GM18861 (cell line): ENCODE data around the gene STX18.
"Not testable (repeated sequence)": the region's sequence is repeated elsewhere in the genome, so short reads cannot be mapped to it uniquely, and the experiment has no call there.

ENCODE experiments used
- ATAC-seq: cut with Tn5 transposase; IDR thresholded peaks from one replicate; pipeline ENCODE4 v1.9.1; 2021; ENCODE audit not compliant: unreplicated experiment

Gene STX18

DNA sequence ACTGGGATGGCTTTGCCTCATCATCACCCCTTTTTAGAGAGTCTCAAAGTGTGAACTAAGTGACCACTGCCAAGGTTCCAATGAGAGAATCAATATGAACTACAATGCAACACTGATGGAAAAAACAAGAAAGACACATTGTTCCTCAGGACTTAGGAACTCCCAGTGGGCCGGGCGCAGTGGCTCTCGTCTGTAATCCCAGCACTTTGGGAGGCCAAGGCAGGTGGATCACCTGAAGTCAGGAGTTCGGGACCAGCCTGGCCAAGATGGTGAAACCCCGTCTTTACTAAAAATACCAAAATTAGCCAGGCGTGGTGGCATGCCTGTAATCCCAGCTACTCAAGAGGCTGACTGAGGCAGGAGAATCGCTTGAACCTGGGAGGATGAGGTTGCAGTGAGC lies 119.7 kb downstream of the STX18 start:
- ATAC-seq, result not testable (repeated sequence)

DNA sequence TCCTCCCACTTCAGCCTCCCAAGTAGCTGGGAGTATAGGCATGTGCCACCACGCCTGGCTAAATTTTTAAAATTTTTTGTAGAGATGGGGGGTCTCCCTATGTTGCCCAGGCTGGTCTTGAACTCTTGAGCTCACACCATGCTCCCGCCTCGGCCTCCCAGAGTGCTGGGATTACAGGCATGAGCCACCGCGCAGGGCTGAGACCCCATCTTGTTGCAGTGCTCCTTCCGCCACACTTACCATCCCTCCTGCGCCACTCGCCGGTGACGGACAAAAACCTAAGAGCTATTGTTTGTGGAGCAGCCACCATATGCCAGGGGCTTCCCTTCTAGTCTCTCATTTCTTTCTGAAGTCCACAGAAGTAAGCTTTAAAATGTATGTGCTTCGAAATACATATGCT lies 120.5 kb downstream of the STX18 start:
- no peak for ATAC-seq

DNA sequence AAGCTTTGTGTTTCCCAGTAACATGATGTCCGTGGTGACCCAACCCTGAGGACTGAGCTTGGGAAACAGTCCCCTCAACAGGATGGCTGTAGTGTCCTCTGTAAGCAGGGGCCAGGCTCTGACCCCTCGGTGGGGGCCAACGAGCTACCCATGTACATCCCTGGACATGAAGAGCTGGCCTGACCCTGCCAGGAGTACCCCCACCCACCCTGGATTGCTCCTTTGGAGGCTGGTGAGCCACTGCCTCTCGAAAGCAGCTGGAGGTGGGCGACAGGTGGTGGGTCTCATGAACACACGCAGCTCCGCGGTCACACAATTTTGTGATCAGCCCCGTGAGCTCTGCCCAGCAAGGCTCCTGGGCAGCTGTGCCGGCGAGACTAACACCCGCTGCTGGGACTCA lies 121.4 kb downstream of the STX18 start:
- no peak for ATAC-seq

DNA sequence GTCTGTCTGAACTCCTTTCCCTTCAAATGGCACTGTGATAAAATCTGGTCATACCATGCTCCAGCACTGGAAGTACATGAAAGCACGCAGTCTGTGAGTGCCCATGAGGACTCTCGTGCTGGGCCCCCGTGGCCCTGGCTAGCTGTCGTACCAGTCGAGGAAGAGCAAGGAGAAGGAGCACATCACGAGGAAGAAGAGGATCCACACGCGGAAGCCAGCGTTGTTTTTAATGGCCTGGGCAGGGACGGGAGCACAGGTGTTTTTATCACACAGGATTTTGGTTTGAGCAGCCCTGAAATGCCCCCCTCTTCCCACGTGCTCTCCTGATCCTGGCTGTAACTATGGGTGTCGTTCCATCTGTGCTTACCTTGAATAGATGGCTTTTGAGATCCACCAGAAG lies 122.0 kb downstream of the STX18 start:
- ATAC-seq, result no peak

DNA sequence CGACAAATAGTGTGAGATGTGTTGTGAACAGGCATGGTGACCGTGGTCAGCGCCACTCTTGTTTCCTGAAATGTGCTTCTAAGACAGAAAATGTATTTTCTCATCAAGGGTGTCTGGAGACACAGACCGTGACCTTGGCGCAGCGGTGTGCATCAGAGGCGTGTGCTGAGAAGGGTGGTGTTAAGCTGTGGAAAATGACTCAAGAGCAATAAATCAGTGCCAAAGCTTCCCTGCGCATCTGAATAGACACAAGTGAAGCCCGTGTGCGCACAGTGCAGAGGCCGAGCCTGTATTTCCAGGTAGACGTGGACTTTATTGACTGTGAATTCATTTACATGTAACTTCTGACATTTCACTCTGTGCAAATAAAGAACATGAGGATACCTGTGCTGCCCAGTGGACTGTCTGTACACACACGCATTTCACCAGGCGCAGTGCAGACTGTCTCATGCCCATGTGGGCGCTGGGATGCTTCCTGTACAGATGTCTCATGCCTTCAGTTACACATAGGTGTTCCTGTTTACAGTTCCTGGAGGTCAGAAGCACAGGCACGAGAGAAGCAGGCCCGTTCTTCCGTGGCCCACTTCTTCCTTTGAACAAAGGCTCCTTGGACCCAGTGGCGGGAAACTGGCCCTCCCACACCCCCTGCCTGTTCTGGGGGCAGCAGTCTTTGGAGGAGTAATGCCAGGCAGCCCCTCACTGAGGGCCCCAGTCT lies 123.0 kb downstream of the STX18 start:
- no peak for ATAC-seq

DNA sequence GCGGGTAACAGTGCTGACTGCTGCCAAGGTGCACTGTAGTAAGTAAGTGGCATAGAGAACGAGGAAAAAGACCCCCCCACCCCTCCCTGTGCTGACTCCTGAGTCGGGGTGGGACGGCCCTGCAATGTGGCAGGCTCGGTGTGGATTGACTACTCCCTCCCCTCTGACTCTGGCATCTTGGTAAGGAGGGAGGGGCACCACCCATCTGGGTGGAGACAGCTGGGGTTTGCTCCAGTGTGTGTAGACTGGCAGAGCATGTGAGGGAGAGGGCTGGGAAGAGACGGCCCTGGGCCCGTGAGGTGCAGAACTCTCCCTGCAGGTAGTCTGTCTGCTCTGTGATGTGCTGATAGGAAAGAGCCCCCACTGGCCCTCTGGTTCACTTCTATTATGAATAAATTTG lies 124.0 kb downstream of the STX18 start:
- ATAC-seq, result no peak

DNA sequence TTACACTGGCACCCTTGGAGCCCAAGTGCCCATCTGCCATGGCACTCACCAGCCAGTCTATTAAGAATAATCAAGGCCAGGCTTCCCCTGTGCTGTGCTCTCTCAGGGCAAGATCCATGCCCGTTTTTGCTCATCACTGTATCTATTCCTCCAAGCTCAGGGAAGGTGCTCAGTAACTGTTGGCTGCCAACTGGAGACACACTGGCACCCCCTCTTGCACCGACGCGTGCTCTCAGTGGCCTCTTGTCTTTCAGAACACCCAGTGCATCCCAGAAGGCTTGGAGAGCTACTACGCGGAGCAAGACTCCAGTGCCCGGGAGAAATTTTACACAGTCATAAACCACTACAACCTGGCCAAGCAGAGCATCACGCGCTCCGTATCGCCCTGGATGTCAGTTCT lies 124.9 kb downstream of the STX18 start:
- no peak for ATAC-seq

DNA sequence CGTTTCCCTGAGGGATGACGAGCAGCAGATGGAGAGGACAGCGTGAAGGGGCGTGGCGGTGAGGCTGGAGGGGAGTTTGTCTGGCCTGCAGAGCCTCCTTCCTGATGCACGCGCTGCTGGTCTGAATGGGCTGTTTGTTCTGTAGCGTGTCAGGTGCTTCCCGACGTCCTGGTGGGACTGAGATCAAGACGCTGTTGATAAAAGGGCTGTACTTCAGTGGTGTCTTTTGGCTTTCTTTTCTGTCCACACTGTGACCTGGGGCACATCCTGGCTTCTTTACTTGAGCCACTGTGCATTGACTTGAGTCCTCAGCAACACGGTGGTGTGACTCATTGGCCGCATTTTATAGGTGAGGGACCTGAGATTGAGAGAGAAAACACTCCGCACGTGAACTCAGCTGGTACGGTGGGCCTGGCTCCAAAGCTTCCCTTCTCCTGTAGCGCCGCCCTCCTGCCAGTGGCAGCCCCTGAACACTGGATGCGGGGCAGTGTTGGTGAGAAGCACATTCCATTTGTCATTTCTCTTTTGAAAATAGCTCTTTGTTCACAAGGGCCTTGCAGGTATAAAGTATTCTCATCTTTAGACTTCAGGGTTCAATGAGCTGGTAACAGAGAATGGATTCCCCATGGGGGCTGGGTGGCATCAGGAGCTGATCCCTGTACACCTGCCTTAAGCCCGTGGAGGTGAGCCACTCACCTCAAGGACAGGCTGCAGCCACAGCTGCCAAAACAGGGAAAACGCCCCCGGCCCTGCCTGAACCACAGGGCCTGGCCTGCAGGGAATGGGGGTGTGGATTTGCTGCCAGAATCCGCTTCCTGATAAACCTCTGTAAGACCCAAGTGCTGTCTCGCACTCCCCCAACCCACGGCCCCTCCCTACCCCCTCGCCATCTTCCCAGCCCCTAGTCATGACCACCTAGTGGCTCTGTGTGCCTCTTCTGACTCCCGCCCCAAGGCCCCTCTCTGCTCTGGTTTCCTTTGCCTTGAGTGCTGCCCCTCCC lies 125.7 kb downstream of the STX18 start:
- no peak for ATAC-seq

DNA sequence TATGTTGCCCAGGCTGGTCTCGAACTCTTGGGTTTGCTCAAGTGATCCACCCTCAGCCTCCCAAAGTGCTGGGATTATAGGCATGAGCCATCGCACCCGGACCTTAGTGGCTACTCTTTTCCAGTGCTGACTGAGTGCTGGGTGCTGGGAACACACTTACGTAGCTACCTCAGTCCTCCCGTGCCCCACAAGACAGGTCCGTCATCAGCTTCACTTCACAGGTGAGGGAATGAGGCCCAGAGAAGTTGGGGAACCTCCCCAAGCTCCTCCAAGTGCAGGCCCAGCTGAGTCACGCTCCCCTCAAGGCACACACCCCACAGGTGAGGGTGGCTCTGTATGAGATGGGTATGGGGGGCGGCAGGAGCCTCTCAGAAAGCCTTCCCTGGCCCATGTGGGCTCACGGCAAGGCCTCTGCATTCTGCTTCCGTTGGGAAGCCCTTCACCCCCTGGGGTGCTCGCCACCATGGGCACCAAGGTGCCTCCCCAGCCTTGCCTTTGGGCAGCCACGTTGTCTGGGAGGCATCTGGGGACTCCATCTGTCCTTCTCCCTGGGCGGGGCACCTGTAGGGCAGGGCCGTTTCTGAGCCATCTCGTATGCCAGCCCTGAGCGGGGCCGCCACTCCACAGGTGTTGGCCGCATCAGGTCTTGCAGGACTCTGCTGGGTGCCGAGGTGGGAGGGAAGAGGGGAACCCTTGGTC lies 126.6 kb downstream of the STX18 start:
- no peak for ATAC-seq

DNA sequence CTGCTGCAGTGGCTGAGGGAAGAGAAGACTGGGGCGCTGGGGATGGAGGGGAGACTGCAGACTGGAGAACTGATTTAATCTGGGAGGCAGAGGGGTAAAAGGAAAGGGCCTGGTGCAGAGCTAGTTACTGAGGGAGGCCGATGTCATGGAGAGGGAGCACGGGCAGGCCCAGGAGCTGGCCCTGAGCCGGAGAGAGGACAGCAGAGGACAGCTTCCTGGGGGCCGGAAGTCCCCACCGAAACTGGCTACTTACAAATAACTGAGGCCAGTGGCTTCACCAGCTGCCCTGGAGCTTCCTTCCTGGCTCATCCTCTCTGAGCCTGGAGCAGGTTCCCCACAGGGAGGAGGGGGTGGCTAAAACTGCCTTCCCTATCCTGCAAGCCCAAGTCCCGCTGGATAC lies 128.0 kb downstream of the STX18 start:
- ATAC-seq, result no peak

DNA sequence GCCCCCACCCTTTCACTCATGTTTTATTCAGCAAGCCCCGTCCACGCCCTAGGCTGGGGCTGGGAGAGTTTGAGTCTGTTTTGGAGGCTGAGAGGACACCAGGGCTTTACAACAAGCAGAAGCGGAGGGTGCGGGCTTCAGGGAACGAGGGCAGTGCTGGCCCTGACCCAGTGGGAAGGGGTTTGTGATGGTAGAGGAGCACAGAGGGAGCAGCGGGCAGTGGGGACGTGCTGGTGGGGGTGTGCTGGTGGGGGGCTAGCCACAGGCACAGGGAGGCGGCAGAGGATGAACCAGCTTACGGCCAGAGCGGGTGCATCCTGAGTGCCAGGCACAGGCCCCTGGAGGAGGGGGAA lies 128.5 kb downstream of the STX18 start:
- no peak for ATAC-seq

DNA sequence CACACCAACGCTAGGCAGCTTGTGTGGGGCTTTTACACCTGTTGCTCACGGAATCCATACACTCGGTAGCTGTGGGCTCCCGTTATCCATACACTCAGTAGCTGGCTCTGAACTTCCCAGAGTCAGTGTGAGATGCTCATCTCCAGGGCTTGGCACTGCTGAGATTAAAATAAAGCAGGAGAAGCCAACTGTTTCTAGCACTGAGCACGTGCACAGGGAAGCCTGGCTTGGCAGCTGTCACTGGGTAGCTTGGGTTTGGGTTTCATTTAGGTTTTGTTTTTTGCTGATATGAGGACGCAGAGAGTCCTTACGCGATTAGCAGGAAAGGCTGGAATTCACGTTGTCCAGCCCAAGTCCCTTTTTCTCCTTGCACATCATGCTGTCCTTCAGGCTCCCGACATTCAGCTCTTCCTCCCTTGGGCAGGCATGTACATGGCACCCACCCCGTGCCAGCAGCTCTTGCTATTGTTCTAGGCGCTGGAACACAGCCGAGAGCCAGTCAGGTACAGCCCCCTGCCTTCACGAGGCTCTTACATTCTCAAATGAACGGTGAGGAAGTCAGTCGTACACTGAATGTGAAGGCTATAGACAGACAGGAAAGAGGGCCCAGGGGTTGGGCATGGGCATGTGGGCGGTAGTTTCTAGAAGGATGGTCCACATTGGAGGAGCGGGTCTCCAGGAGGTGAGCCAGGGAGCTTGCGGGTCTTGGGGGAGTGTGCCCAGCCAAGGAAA lies 129.0 kb downstream of the STX18 start:
- ATAC-seq, result no peak

DNA sequence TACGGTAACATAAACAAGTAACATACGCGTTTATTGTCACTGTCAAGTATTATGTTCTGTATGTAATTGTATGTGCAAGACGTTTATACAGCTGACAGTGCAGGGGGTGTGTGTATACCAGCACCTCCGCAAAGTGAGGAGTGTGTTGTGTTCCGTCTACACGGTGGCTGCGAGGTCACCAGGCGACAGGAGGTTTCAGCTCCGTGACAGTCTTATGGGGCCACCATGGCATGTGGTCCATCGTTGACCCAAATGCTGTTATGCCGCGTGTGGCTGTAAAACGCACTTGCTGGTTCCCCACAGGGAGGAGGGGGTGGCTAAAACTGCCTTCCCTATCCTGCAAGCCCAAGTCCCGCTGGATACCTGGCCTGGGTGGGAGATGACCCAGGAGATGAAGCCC lies 129.9 kb downstream of the STX18 start:
- ATAC-seq, result no peak

DNA sequence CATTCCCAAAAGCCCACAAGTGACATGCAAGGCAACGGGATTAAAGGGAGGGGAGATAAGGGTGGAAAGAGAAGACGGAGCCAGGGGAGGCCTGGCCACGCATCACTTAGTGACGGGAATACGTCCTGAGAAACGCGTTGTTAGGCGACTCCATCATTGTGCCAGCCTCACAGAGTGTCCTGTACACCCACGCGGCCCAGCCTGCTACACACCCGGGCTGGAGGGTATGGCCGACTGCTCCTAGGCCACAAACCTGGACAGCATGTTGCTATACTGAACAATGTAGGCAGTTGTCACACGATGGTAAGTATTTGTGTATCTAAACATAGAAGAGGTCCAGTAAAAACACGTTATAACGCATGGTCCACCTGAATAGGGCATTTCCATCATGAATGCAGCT lies 131.6 kb downstream of the STX18 start:
- no peak for ATAC-seq

DNA sequence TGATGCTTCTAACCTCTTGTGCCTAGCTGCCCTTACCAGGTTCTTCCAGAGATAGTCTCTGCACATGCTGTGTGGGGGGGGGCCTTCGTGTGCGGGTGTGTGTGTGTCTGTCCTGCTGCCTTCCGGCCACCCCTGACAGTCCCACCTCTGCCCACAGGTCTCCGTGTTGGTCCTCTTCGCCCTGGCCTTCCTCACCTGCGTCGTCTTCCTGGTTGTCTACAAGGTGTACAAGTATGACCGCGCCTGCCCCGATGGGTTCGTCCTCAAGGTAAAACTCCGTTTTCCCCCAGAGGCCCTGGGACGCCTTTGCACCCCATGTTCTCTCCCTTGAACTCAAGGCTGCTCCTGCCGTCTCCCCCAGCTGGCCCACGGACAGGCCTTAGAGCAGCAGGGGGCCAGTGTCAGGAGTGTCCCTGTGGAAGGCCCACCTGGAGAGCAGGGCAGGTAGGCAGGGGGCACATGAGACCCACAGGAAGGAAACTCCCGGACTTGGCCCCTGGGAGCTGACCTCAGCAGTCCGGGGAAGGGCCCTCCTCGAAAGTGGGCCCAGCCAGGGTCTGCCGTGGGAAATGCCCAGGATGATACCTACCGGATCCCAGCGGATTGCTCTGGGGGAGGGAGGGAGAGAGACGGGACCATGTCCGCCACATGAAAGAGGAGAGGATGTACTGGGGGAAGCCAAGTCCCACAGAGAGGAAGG lies 132.3 kb downstream of the STX18 start:
- ATAC-seq, result no peak

DNA sequence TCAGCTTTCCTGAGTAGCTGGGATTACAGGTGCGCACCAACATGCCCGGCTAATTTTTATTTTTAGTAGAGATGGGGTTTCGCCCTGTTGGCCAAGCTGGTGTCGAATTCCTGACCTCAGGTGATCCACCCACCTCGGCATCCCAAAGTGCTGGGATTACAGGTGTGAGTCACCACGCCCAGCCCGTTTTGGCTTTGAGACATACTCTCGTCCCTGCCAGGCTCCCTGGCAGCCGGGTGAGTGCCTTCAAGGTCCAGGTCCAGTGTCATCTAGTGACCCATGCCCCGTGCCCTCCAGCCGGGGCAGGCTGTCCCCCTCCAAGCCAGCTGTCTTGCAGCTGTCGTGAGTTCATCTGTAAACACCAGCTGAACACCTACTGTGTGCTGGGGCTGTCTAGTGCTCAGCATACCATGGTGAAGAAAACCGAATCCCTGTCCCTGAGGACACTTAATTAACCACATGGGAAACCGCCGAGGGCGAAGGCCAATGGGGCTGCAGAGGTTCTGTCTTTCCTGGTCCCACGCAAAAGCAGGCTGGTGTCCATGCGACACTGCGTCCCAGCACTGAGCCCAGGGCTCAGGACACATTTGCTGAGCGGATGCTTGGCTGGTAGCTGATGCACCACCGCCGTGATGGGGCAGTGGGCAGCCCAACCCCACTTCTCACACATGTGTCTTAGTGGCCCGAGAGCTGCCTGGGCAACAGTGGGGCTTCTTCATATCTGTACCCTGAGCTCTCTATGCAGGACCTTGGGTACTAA lies 133.1 kb downstream of the STX18 start:
- ATAC-seq, result no peak

DNA sequence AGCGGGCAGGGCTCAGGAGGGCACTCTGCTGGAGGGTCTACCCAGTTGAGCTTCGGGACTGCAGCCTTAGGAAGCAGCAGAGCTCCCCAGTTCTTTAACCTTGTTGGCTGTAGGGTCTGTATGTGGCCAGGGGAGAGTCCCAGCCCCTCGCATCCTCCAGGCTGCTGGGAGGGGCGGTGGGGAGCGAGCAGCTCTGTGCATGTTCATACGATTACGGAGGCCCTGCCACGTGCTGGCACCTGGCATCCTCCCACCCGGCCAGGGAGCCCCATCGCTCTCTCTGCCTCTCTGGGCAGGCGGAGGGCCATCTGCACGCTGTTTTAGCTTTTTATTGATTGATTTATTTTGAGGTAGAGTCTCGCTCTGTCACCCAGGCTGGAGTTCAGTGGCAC lies 133.7 kb downstream of the STX18 start:
- ATAC-seq, result no peak

DNA sequence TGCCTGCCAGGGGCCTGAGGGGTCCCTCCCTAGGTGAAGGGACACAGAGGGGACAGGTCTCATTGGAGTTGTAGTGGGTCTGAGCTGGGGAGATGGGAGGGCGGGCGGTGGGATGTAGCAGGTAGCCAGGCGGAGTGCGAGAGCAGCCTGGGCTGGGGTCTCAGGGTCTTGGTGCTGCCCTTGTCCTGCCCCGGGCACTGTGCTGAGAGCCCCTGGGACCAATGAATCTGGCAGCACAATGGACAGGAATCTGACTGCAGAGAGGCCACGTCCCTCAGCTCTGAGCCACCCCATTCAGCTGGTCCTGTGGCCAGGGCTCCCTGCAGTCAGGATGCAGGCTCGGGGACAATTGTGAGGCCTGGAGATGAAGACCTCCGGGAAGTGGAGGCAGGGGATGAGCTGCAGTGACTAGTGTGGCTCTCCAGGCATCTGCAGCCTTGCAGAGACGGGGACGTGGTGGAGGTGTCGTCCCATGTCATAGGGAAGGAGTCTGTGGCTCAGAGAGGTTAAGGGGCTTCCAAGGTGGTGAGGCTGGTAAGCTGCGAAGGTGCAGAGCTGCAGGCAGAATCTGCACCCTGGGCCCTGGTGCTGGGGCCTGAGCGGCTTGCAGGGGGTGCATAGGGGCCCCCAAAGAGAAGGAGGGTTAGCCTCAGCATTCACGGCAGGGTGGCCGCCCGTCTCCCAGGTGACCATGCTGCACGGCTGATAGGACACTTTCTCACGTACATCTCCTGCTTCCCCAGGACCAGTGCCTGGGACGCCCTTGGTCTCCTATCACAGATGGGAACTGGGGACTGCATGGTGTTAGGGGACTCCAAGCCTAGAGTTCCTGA lies 134.3 kb downstream of the STX18 start:
- no peak for ATAC-seq
